H1 (cell line): ENCODE data around the gene IPO9. TPM values are rescaled to one million over a fixed set of nuclear protein-coding genes. Genes with fewer than 3 reads are reported as not detected.

Experiments used
- ASH2L ChIP-seq: fragments of 200-600, 300-600 bp; sonication (generic); IDR thresholded peaks from one replicate; pipeline ENCODE4 v1.7.1; 2017; ENCODE audit warnings: low read length
- BACH1 ChIP-seq: IDR thresholded peaks from 2 replicates; pipeline ENCODE4 v1.6.1; 2012; ENCODE audit warnings: low read length, improper control_type of control experiment
- CREB1 ChIP-seq: IDR thresholded peaks from 2 replicates; pipeline ENCODE4 v1.6.1; 2012; ENCODE audit warnings: inconsistent platforms
- EZH2 ChIP-seq: fragments of 200-600 bp; sonication (generic); IDR thresholded peaks from 2 replicates; pipeline ENCODE4 v1.7.1; 2012; ENCODE audit warnings: low read depth, mild to moderate bottlenecking, moderate library complexity, low read length, inconsistent platforms; ENCODE audit not compliant: severe bottlenecking
- HDAC2 ChIP-seq, 2 experiments: fragments of 300-600 bp in 1 of 2; sonication (generic) in 1 of 2; IDR thresholded peaks; 2 replicates each; pipeline ENCODE4 v1.6.1; 2011 to 2012; ENCODE audit warnings: low read depth in 2 of 2, low read length in 2 of 2, mild to moderate bottlenecking in 2 of 2, moderate library complexity in 2 of 2, borderline replicate concordance in 1 of 2, inconsistent platforms in 1 of 2
- MAX ChIP-seq: IDR thresholded peaks from 2 replicates; pipeline ENCODE4 v1.6.1; 2012; ENCODE audit warnings: inconsistent platforms
- POLR2A ChIP-seq, 2 experiments: IDR thresholded peaks; 1 replicate in 1 of 2; 2 replicates in 1 of 2; pipeline ENCODE4 v1.6.1; 2011; ENCODE audit warnings: low read depth in 2 of 2, low read length in 2 of 2, mild to moderate bottlenecking in 2 of 2; ENCODE audit errors: control extremely low read depth in 1 of 2
- SAP30 ChIP-seq: fragments of 300-600 bp; sonication (generic); IDR thresholded peaks from 2 replicates; pipeline ENCODE4 v1.7.1; 2012; ENCODE audit warnings: low read length, moderate library complexity, mild to moderate bottlenecking, inconsistent platforms; ENCODE audit not compliant: insufficient read depth, insufficient replicate concordance
- SIRT6 ChIP-seq: IDR thresholded peaks from one replicate; pipeline ENCODE4 v1.7.1; 2012; ENCODE audit warnings: low read length, inconsistent platforms
- polyA plus RNA-seq, 7 experiments: library from polyadenylated mRNA; depleted of rRNA in 3 of 7; stranded (reverse) in 5 of 7; unstranded in 2 of 7; fragments of >200 nt in 5 of 7; fragments of 200-250 nt in 2 of 7; gene quantifications; 1 replicate in 5 of 7; 2 replicates in 1 of 7; 4 replicates in 1 of 7; pipeline versions ENCODE4 v1.2.1 to v1.2.3, GENCODE V29; 2011 to 2013; ENCODE audit warnings: missing spikeins in 2 of 7, mixed read lengths in 2 of 7
- total RNA-seq: library from RNA; stranded (reverse); fragmentation: NEBNext Ultra II Directional; extraction: Animal tissue kit (Norgen Biotek cat#: 25700); gene quantifications from 2 replicates; pipeline ENCODE4 v1.2.1, GENCODE V29; 2021

IPO9 gene
- total and polyA plus RNA-seq, 2 of the 8 experiments (the other 6 are each of a cell fraction or from before 2014, with no cell fraction given) = 61.0 to 122 TPM

GRCh38 chr1:201785291-201785690, 43.7 kb upstream of the IPO9 start (continued):
- TF ChIP-seq POLR2A (IDR thresholded peaks at IDR 0.05; ENCODE audit: control extremely low read depth in 1 of 2, low read depth in 2 of 2, low read length in 2 of 2) (no peak), CREB1 (no peak), MAX (no peak), BACH1 (no peak), HDAC2 (IDR thresholded peaks at IDR 0.05; ENCODE audit: borderline replicate concordance in 1 of 2, low read depth in 2 of 2, low read length in 2 of 2) (no peak), SIRT6 (no peak), EZH2 (no peak), ASH2L (no peak), SAP30 (no peak)
